GM23248 (cell line): ENCODE data around the gene AJM1.

Source experiments
- EZH2 ChIP-seq: fragments of 200-600 bp; sonication (generic); IDR thresholded peaks from 2 replicates; pipeline ENCODE4 v1.6.1; 2018; ENCODE audit warnings: antibody characterized with exemption, mild to moderate bottlenecking; ENCODE audit not compliant: insufficient read depth, poor library complexity, severe bottlenecking
- EZH2phosphoT487 ChIP-seq: fragments of 200-600 bp; sonication (generic); IDR thresholded peaks from 2 replicates; pipeline ENCODE4 v1.6.1; 2018; ENCODE audit warnings: antibody characterized with exemption, moderate library complexity, mild to moderate bottlenecking, low read depth; ENCODE audit not compliant: insufficient read depth

GRCh38 chr9:136853596-136854112 lies 11.4 kb downstream of the AJM1 start:
- TF ChIP-seq EZH2phosphoT487, result no peak
- no peak for TF ChIP-seq EZH2
